ENCODE measurements around the gene TES.
A peak's percentile ranks its signal among the peaks of the same experiment; 100 is the strongest.
"Not testable (repeated sequence)": the region's sequence is repeated elsewhere in the genome, so short reads cannot be mapped to it uniquely, and the experiment has no call there.

The TES gene, protein sequence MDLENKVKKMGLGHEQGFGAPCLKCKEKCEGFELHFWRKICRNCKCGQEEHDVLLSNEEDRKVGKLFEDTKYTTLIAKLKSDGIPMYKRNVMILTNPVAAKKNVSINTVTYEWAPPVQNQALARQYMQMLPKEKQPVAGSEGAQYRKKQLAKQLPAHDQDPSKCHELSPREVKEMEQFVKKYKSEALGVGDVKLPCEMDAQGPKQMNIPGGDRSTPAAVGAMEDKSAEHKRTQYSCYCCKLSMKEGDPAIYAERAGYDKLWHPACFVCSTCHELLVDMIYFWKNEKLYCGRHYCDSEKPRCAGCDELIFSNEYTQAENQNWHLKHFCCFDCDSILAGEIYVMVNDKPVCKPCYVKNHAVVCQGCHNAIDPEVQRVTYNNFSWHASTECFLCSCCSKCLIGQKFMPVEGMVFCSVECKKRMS

DNA sequence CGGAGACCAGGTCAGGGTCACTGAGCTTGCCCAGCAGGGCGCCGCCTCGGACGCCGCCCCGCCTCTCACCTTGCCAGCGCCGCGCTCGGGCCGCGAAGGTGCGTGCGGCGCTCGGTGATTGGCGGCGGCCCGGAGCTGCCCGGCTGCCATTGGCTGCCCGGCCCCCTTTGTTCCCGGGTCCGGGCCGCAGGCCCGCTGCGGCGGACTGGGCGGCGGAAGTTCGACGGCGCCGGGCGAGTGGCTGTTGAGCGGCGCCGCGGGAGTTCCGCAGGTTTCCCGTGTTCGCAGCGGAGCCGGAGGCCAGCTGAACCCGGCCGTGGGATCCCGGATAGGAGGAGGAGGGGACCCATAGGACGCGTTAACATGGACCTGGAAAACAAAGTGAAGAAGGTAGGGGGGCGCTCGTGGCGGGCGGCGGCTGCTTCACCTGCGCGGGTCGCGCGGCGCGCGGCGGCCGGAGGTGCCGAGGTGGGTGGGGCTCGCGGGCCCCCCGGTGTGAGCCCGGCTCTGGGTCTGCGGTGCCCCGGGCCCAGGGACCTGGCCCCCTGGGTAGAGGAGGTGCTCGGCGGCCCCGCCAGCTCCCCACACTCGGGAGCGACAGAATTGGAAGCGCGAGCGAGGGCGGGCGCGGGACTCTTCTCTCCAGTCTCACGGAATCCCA is at the start of gene TES:
TES (plus strand) TSS at position 195 of the 661 bp plus-strand sequence; CDS start at position 364, 169 bp downstream.
- peak; percentile 32 for DNase-seq

DNA sequence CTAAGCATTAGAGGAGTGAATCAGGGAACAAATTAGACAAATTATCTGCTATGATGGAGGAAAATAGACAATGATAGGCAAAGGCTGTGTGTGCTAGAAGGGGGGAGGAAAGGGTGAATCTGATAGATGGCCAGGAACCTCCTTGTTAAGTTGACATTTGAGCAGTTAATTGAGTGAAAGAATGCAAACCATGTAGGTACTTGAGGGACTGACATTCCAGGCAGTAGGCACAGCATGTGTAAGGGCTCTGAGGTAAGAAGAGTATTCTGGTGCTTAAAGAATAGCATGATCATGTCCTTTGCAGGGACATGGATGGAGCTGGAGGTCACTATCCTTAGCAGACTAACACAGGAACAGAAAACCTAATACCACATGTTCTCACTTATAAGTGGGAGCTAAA is 48.6 kb upstream of the TES start:
- DNase-seq, result no peak

- no peak for DNase-seq
Measured at GRCh38 chr7:116162254-116162653, 48.1 kb upstream of the TES start.

DNA sequence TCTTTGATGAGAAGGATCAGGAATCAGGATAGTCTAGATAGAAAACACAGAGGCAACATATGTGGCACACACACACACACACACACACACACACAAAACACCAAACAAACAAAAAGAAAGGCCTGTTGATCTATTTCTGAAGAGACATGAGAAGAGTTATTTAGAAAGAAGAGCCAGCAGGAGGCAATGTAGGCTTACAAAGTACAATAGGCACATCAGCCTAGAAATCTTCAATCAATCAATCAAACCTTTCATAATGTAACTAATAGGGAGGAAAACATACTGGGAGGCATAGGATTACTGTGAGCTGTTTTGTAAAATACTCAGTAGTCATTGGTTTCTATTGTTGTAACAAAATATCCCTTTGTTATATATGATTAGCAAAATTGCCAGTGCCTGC is 47.3 kb upstream of the TES start:
- DNase-seq, result no peak

- no peak for DNase-seq
Measured at GRCh38 chr7:116164552-116165306, 45.6 kb upstream of the TES start.

- DNase-seq, result no peak
Measured at GRCh38 chr7:116165717-116166116, 44.6 kb upstream of the TES start.

GRCh38 chr7:116166156-116166555 is 44.2 kb upstream of the TES start:
- DNase-seq, result no peak

GRCh38 chr7:116167177-116167576 is 43.2 kb upstream of the TES start:
- no peak for DNase-seq

DNA sequence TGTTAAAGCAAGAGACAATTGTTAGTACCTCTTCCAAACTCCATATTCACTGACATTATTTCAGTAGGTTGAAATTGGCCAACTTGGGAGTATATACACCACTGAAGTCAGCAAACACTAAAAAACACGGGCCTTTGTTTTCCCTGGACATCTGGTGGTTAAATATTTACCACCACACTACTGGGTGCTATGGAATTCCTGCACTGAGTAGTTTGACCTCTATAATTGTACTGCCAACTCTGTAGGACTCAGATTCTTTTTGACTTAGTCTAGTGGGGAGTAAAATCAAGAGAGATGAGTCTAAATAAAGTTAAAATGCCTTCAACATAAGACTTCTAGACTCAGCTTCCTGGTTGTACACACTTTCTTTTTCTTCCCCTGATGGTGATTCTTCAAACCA is 41.3 kb upstream of the TES start:
- DNase-seq, result no peak

- DNase-seq, result no peak
Measured at GRCh38 chr7:116170180-116170579, 40.2 kb upstream of the TES start.

DNA sequence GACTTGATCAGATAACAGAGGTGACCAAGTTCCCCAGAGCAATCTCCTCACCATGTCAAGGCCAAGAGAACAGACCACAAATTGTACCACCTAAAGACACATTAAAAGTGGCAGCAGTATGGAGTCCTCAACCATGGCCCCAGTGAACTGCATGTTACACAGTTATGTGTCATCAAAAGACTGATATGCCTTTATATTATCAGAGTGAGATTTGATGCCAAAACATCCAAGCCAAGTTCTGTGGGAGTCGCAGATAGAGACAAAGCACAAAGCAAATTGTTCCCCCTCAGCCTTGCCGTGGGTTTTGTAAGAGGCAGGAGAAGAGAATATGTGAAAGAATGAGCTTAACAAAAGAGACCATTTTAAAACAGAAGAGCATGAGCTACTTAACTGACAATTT is 39.2 kb upstream of the TES start:
- no peak for DNase-seq

DNA sequence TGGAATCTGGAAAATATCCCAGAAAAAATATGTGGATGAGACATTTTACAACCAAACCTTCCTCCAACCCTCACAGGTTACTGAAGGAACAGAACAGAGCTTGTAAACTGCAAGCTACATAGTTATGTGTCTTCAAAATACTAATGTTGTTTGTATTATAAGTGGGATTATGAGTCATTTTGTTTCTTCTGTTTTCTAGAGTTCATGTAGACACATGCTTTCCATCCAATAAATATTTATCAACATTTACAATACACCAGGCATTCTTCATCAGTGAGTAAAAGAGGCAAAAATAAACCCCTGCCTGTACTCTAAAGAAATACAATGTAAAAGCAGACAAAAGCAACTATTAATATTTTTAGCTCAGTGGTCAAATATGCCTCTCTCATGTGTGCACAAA is 38.0 kb upstream of the TES start:
- no peak for DNase-seq

GRCh38 chr7:116173051-116174028 is 37.0 kb upstream of the TES start:
- DNase-seq, result peak; percentile 9

DNA sequence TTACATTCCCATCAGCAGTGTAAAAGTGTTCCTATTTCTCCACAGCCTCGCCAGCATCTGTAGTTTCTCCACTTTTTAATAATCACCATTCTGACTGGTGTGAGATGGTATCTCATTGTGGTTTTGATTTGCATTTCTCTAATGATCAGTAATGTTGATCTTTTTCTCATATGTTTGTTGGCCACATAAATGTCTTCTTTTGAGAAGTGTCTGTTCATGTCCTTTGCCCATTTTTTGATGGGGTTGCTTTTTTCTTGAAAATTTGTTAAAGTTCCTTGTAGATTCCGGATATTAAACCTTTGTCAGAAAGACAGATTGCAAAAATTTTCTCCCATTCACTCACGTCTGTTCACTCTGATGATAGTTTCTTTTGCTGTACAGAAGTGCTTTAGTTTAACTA is 35.2 kb upstream of the TES start:
- DNase-seq, result not testable (repeated sequence)

- DNase-seq, result no peak
Measured at GRCh38 chr7:116176226-116176625, 34.1 kb upstream of the TES start.

- no peak for DNase-seq
Measured at GRCh38 chr7:116177009-116177408, 33.3 kb upstream of the TES start.

GRCh38 chr7:116180302-116180701 is 30.0 kb upstream of the TES start:
- peak; percentile 14 for DNase-seq

DNA sequence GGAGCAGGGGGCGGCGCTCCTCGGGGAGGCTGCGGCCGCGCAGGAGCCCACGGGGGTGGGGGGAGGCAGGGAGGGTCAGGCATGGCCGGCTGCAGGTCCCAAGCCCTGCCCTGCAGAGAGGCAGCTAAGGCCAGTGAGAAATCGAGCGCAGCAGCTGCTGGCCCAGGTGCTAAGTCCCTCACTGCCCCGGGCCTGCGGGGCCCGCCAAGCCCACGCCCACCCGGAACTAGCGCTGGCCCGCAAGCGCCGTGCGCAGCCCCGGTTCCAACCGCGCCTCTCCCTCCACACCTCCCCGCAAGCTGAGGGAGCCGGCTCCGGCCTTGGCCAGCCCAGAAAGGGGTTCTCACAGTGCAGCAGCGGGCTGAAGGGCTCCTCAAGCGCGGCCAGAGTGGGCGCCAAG is 28.3 kb upstream of the TES start:
- DNase-seq, result no peak

GRCh38 chr7:116185450-116185849 is 24.9 kb upstream of the TES start:
- DNase-seq, result no peak

DNA sequence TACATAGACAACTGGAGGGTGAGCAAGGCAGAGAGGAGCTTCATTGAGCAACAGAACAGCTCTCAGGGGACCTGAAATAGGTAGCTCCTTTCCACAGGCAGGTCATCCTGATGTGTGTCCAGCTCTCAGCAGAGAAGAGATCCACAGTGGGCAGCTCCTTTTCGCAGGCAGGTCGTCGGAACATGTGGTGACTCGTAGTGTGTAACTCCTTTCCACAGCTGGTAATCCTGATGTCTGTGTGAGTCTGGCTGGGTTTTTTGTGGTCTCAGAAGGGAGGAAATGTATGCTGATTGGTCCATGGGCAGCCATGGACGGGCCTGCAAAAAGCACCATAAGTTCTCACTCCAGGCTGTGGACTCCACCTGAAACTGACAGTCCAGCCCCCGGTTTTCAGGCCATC is 24.4 kb upstream of the TES start:
- DNase-seq, result no peak

DNA sequence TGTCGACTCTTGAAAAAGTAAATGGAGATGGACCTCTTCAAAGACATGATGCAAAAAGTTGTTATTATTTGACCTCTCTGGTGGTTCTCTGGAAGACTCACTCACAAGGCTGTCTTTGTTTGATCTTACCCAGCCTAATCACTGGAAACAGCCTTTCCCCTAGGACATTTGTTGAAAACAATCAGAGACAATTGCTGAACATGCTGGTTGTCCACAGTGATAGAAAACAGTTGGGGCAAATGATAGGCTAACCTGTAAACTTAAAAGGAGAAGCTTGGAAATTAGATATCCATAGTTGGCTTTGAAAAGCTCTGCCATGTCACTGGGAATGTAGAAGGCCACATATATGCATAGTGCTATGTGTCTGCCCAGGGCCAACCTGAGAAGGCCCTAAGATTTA is 22.9 kb upstream of the TES start:
- DNase-seq, result no peak

DNA sequence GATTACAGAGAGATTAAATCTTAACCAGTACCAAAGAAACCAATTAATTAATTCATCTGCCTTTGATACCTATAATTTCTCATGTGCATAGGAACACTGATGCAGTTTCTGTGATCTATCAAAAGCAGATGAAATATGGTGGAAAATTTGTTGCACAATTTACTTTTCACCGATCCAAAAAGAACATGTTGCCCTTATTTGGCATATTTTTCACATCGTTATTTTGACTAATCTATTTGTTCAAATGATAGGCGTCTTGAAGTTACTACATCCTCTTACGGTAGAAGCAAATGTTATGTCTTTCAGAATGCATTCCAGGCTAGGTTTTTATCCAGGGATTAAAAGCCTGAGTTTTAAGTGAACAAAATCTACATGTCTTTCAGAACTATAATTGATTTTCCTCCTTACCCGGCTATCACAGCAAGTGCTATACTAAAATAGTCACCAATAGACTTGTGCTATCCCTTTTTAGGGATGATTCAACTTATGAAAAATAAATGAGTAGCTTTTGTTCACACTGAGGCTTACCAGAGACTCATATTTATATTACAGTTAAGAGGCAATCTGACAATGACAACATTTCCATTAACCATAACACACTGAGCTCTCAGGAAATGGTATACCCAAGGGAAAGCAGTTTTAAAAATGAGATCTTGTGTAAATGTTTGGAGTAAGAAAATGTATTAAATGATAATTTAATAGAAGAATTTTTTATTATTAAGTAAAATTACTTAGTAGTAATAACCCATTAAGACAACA is 16.8 kb upstream of the TES start:
- DNase-seq, result no peak

Data from NCI-H2029 (cell line).